ELR (cell line): ENCODE results near the gene ANKRD44.

ENCODE experiments used
- DNase-seq: peaks from one replicate; pipeline ENCODE4 v3.0.0-alpha.2; 2015; ENCODE audit warnings: low read depth

ANKRD44 gene

DNA sequence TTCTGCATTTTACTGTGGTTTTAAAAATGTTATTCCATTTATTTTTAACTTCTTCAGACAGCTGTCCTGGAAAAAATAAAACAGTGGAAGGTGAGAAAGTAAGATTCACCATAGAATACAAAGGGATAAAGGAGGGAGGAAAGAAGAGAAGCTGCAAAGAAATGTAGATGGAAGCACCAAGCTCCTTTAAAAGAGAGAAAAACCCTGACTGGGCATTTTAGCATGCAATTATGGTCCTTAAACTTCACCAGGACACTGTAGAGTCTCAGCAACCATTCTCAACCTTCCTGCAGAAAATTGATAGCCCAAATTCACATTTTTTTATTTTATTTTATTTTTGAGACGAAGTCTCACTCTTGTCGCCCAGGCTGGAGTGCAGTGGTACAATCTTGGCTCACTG, 11.6 kb upstream of the ANKRD44 start:
- DNase-seq = no peak

- DNase-seq = no peak
These were observed 4.8 kb upstream of the ANKRD44 start for GRCh38 chr2:197315371-197315770.

- peak; percentile 56 for DNase-seq
These were observed 1.6 kb upstream of the ANKRD44 start for GRCh38 chr2:197312186-197312585.

GRCh38 chr2:197311421-197312033, 947 bp upstream of the ANKRD44 start:
- peak; percentile 17 for DNase-seq

DNA sequence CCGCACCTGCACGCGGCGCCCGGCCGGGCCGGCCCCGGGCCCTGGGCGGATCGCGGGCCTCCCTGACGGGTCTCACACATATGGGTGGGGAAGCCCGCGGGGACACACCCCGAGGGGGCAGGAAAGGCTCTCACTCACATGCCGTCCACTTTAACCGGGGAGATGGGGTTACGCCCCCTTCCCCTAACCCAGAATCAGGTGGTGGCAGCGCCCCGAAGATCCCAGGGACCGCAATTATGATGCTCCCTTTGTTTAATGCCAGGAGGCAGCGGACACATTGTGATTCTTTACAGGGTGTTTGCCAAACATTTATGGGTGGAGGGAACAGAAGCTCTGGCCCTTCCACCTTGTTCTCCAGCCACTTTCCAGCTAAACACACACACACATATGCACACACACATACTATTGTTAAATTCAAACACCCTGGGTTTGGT, 424 bp upstream of the ANKRD44 start:
- DNase-seq = no peak

DNA sequence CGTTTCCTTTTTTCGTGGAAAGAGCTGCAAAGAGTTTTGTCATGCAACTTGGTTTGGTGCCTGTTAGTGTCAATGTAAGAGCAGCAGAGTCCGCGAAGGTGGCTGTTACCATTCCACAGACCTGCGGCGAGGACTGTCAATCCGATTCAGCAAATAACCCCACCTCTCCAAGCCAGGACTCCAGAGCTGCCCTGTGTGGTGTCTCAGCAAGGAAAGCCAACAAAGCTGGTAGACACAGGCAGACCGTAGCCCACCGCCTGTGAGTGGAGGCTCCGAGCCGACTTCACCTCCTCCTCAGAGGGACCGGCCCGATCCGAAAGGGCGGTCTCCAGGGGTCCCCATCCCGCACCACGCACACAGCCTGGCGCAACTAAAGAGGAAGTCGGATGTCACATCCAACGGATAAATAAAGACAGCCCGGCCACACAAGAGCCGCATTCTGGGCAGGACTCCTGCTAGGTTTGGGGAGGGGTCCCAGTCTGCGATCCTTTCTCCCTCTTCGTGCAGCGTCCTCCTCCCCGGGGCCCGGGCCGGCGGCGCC, 819 bp downstream of the ANKRD44 start:
- peak; percentile 29 for DNase-seq

DNA sequence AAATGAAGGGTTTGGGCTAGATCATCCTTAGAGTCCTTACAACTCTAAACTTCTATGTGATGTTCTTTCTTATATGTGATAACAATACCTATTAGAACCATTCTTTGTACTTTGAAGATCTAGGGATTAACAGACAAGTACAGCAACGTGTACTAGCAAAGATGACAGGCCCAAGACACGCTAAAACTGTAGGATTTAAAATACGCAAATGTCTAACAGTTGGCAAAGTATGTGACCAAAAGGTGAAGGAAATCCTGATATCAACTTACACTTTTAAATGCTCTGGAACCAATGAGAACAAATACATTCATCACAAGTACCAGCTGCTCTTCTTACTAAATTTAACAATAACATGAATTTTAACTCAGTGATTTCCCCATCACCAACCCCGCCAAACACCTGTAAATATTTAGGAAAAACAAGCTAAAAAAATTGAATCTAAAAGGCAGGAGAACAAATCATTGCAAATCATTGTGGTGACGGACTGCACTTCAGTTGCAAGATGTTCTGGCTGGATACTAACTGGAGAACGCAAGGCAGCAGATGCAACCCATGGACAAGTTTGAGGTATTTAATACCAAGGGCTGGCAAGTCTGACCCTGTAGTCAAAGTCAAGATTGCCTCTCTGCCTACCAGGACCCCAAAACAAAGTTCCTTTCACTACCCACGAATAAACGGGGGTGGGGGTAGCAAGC, 1.4 kb downstream of the ANKRD44 start:
- no peak for DNase-seq

GRCh38 chr2:197308585-197308984, 2.0 kb downstream of the ANKRD44 start:
- DNase-seq = no peak

GRCh38 chr2:197307933-197308521, 2.6 kb downstream of the ANKRD44 start:
- DNase-seq = no peak

DNA sequence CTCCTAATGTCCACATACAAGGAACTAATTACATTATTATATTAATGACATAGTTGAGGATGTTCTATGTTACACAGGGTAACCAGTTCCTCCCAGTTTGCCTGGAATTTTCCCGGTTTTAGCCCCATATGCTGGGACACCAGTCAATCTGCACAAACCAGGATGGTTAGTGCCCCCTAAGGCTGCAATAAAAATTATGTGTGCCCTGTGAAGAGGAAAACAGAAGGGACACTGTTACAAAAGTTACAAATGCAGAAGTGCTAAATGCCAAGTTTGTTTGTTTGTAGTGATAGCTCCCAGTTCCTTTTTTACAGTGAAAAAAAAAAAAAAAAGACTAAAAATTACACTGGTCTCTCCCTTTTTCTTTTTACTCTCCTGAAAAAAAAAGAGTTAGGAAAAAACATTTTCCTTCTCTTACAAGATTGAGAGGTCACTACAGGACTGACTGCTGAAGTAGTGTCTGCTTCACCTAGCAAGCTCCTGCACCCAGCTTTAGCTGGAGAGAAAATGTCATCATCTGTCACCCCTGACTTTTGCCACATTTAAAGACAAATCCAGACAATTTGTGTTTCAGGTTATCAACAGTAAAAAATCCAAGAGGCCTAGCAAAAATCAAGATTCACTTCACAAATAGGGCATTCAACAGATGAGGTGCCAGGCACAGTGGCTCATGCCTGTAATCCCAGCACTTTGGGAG, 3.2 kb downstream of the ANKRD44 start:
- DNase-seq = no peak

- DNase-seq = no peak
These were observed 3.9 kb downstream of the ANKRD44 start for GRCh38 chr2:197306696-197307040.

DNA sequence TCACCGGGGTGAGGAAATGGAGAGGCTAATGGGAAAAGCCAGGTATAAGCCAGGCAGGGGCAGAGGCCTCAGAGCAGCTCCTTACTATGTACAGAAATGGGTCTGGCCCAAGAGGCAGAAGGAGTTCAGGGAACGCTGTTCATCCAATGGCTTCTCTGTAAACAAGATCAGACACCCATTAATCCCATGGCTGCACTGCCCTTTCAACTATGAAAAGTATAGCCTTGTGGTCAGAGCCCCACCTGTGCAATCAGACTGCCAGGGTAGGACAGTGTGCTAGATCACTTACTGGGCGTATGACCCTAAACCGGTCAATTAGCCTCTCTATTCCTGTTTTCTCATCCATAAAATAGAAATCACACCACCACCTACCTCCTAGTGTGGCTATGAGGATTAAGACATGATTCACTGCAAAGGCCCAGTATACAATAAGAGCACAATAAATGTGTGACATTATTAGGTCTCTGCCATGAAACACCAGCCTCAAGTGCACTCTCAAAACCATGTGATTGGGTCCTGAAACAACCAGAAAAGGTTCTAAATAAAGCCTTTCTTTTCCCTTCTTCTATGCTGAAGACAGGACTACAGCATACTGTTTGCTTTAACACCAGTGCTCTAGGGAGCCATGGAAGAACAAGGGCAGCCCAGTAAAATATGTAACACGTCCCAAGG, 4.4 kb downstream of the ANKRD44 start:
- no peak for DNase-seq

GRCh38 chr2:197304556-197305011, 6.0 kb downstream of the ANKRD44 start:
- no peak for DNase-seq

- DNase-seq = no peak
These were observed 10.4 kb downstream of the ANKRD44 start for GRCh38 chr2:197300139-197300538.

GRCh38 chr2:197298609-197299008, 12.0 kb downstream of the ANKRD44 start:
- no peak for DNase-seq

- DNase-seq = no peak
These were observed 12.7 kb downstream of the ANKRD44 start for GRCh38 chr2:197297772-197298318.

DNA sequence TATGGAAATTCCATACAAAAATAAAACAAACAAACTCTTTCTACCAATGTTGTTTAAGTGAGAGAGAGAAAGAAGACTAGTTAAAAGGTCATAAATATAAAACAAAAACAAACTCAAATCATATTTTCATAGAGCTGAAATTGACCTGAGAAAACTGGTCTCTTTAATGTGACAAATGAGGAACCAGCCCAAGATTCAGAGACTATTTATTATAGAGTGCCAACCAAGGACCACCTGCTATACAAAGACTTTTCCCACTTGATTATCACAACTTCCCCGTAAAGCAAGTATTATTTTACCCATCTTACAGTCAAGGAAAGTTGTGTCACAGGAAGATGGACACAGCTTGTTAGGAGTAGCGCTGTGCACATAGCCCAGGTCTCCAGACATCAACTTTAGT, 13.3 kb downstream of the ANKRD44 start:
- DNase-seq = no peak

DNA sequence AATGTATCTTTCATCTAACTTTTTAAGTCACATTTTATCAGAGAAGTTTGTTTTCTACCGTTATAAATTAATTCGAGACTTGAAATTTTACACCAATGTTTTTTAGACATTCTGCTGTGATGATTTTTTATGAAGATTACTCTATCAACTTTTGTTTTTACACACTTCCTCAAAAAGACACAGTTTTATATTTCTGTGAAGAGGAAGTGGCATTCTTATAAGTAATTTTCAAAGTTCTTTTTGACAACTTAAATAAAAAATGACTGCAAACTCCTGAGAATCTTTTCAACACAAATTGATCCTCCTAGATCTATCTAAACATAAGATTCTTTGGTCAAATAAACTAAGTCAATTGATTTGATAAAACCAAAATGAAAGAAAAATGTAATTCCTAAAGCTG, 13.7 kb downstream of the ANKRD44 start:
- no peak for DNase-seq

DNA sequence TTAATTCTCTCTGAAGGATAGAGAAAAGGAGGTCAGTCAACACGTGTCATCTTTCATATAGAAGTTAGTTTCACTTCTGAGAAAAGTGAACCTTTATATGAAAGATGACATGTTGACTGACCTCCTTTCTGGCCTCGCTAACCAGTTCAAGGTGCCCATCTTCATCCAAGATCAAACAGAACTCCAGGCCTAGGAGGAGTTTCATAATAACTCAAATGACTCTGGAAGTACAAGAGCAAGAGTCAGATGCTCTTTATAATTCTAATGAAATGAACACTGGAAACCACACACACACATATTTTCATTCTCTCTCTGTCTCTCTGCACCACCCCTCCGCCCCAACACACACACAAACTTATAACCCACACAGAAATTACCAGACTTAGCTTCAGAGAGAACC, 16.3 kb downstream of the ANKRD44 start:
- DNase-seq = no peak

- no peak for DNase-seq
These were observed 17.1 kb downstream of the ANKRD44 start for GRCh38 chr2:197293252-197294007.

DNA sequence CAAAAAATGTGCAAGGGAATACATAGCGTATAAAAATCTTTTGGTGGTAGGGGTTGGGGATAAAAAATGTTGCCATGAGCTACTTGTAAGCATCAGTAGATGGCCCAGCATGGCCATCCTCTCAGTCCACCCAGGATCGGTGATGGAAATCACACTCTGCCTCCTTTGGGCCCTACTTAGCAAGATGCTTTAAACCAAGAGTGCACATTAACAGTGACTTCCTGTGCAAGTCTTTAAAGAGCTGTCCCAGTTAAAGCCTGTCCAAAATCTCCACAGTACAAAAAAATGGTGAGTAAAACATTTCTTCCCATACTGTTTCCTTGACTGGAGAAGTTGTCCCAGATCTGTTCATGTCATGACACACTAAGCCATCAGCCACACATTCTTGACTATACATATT, 18.0 kb downstream of the ANKRD44 start:
- DNase-seq = no peak
